GM18951 (cell line): Measurements from ENCODE around the gene DAP.

Source experiments
- POLR2A ChIP-seq: IDR thresholded peaks from 4 replicates; pipeline ENCODE4 v1.6.1; 2011; ENCODE audit warnings: mild to moderate bottlenecking; ENCODE audit not compliant: insufficient read length, insufficient read depth; ENCODE audit errors: extremely low read depth
- in situ Hi-C: fragments of 300-500 bp; cut with MboI; formaldehyde crosslinking; loops from one replicate; pipeline ENCODE4 v1.12.0; 2022; ENCODE audit warnings: low sequenced_read_pairs, mixed read lengths, inconsistent platforms; ENCODE audit not compliant: unreplicated experiment

The DAP gene

GRCh38 chr5:10658265-10658664 lies 102.8 kb downstream of the DAP start:
- in situ Hi-C loops: no loop called here

GRCh38 chr5:10655972-10656830 lies 104.8 kb downstream of the DAP start:
- in situ Hi-C loops: no loop called here
- no peak for TF ChIP-seq POLR2A

More at GRCh38 chr5:10658265-10658664, 102.8 kb downstream of the DAP start:
- TF ChIP-seq POLR2A: no peak

GRCh38 chr5:10655161-10655971 lies 105.7 kb downstream of the DAP start:
- in situ Hi-C loops: no loop called here
- TF ChIP-seq POLR2A: no peak

DNA sequence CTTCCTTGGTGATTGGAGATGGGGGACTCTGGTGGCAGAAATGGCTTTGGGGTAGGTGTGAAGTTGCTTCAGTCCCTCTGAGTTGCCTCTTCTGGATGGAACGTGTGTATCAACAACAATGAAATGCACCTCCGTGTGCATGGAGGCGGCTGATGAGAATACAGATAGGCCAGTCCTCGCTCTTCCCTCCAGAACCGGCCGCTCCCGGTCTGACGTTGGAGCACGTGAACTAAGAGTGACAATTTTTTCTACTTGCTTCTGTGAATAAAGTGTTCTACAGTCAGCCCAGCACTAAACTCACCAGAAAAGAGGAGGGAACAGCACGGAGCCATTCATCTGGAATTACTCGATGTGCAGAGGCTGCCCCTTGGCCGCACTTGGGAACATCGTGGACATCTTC lies 106.5 kb downstream of the DAP start:
- in situ Hi-C loops: no loop called here
- no peak for TF ChIP-seq POLR2A

GRCh38 chr5:10653751-10654400 lies 107.2 kb downstream of the DAP start:
- in situ Hi-C loops: no loop called here
- TF ChIP-seq POLR2A: no peak

- no peak for TF ChIP-seq POLR2A
- in situ Hi-C loops: no loop called here
These were observed 108.0 kb downstream of the DAP start for GRCh38 chr5:10653043-10653442.

GRCh38 chr5:10652606-10653005 lies 108.4 kb downstream of the DAP start:
- in situ Hi-C loops: no loop called here
- TF ChIP-seq POLR2A: no peak

DNA sequence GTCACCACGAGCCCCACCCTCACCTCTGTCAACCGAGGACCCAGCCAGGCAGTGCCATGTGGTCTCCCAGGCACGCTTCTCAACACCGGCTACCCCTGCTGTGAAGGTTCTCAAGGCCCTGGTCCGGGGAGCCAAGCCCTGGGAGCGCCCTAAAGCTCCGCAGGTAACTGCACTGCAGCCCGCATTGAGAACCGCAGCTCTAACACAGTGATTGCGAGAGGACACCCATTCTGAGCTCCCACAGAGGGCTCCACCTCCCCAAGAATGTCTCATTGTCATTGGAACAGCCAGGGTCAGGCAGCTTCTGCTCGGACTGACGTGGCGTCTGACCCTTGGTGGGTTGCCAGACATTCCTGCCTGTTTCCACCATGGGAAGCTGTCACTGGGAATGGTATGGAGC lies 108.9 kb downstream of the DAP start:
- TF ChIP-seq POLR2A: no peak
- in situ Hi-C loops: no loop called here

DNA sequence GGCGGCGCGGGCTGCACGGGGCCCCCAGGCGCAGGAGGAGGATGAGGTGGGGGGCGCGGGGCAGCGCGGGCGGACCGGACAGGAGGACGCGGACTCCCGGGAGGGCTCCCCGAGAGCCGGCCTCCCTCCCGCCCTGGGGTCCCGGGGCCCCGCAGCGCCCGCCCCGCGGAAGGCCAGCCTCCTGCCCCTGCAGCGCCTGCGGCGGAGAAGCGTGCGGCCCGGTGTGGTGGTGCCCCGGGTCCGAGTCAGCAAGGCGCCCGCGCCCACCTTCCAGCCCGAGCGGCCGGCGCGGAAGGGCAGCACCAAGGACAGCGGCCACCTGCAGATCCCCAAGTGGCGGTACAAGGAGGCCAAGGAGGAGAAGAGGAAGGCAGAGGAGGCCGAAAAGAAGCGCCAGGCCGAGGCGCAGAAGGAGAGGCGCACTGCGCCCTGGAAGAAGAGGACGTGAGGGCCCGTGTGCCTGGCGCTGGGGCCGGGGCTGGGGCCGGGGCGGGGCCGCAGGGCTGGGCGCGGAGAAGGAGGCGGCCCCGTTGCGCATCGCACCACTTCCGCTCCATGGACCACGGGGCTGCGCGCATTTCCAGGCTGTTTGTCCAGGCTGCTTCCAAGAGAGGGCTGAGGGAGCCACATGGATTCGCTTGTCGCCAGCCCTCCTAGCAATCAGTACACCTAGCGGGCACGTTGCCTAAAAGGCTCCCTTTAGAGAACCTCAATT lies 111.2 kb downstream of the DAP start:
- TF ChIP-seq POLR2A: no peak
- in situ Hi-C loops: no loop called here

- in situ Hi-C loops: no loop called here
- TF ChIP-seq POLR2A: no peak
These were observed 112.0 kb downstream of the DAP start for GRCh38 chr5:10648806-10649665.

- in situ Hi-C loops: no loop called here
- no peak for TF ChIP-seq POLR2A
These were observed 113.4 kb downstream of the DAP start for GRCh38 chr5:10647640-10648039.

DNA sequence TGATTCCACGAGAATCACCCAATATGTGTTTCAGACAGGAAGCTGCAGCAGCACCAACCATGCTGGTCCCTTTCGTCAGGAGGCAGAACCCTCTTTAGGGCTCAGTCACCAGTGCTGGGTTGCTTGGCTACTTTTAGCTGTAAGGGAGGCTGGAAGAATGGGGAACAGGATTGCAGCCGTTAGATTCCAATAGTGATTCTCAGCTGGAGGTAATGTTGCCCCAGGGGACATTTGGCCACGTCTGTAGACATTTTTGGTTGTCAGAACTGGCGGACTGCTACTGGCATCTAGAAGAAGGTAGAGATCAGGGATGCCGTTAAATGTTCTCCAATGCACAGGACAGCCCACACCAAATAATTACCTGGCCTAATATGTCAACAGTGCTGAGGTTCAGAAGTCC lies 115.4 kb downstream of the DAP start:
- TF ChIP-seq POLR2A: no peak
- in situ Hi-C loops: no loop called here

GRCh38 chr5:10645146-10645545 lies 115.9 kb downstream of the DAP start:
- in situ Hi-C loops: no loop called here
- TF ChIP-seq POLR2A: no peak
